A673 (cell line): Measurements from ENCODE around the gene ENDOD1. TPM values are rescaled to one million over a fixed set of nuclear protein-coding genes. Genes with fewer than 3 reads are reported as not detected.

ENCODE experiments used
- BruUV-seq: library from RNA; stranded (reverse); fragments of 400-500 nt; replicated peaks from 2 replicates; lab custom pipeline; 2021; lab: Mats Ljungman, UMichigan
- CTCF ChIA-PET: fragments of 300-600 bp; sonication (Branson Sonifier 250); formaldehyde crosslinking; loops from one replicate; lab custom pipeline; 2022; ENCODE audit warnings: antibody characterized with exemption; lab: Charles Lee
- POLR2A ChIA-PET: fragments of 300-600 bp; sonication (Branson Sonifier 250); formaldehyde crosslinking; loops from one replicate; lab custom pipeline; 2022; ENCODE audit warnings: antibody characterized with exemption; ENCODE audit not compliant: low non-redundant PET; lab: Charles Lee
- DNase-seq: peaks from one replicate; pipeline ENCODE4 v3.0.0-alpha.2; 2015; ENCODE audit warnings: low spot score
- H3K27ac ChIP-seq: fragments of 200-600 bp; sonication (generic); 2 replicates; pipeline ENCODE4 v1.5.1; 2016; ENCODE audit warnings: mixed run types, low read depth, mild to moderate bottlenecking, mixed read lengths, antibody characterized with exemption, low read length; ENCODE audit not compliant: poor library complexity, severe bottlenecking
- H3K27me3 ChIP-seq: fragments of 200-600 bp; sonication (generic); replicated peaks from 2 replicates; pipeline ENCODE4 v1.6.1; 2017; ENCODE audit warnings: mixed run types, low read depth, mild to moderate bottlenecking, mixed read lengths, antibody characterized with exemption, low read length; ENCODE audit not compliant: insufficient read depth, poor library complexity
- H3K36me3 ChIP-seq: fragments of 200-600 bp; sonication (generic); 2 replicates; pipeline ENCODE4 v1.6.1; 2016; ENCODE audit warnings: mixed run types, mild to moderate bottlenecking, mixed read lengths, antibody characterized with exemption, low read length; ENCODE audit not compliant: insufficient read depth, poor library complexity, severe bottlenecking
- H3K4me1 ChIP-seq: fragments of 200-600 bp; sonication (generic); 2 replicates; pipeline ENCODE4 v1.6.1; 2017; ENCODE audit warnings: mixed run types, mild to moderate bottlenecking, mixed read lengths, antibody characterized with exemption, low read length; ENCODE audit not compliant: insufficient read depth, poor library complexity, severe bottlenecking
- H3K4me3 ChIP-seq: fragments of 200-600 bp; sonication (generic); 2 replicates; pipeline ENCODE4 v1.5.1; 2016; ENCODE audit warnings: low read depth, mixed run types, mild to moderate bottlenecking, mixed read lengths, low read length; ENCODE audit not compliant: poor library complexity, severe bottlenecking
- H3K9me3 ChIP-seq: fragments of 200-600 bp; sonication (generic); 2 replicates; pipeline ENCODE4 v1.6.1; 2016; ENCODE audit warnings: mixed run types, low read depth, mild to moderate bottlenecking, mixed read lengths, antibody characterized with exemption, low read length; ENCODE audit not compliant: poor library complexity, severe bottlenecking
- EZH2 ChIP-seq: fragments of 200-600 bp; sonication (generic); IDR thresholded peaks from 2 replicates; pipeline ENCODE4 v1.6.1; 2017; ENCODE audit warnings: borderline replicate concordance, low read depth, mild to moderate bottlenecking, mixed read lengths, antibody characterized with exemption, low read length; ENCODE audit not compliant: poor library complexity, severe bottlenecking
- intact Hi-C: fragments of 100-400 bp; cut with micrococcal nuclease; formaldehyde crosslinking; loops from one replicate; pipeline ENCODE4 v1.10.0; 2022; ENCODE audit not compliant: unreplicated experiment
- total RNA-seq: library from RNA; stranded (reverse); gene quantifications from 2 replicates; pipeline ENCODE4 v1.2.3, GENCODE V29; 2021
- TF ChIP-seq, protein P1 (sequence below): fragments of 300-800, 200-600 bp; sonication (generic); conservative IDR thresholded peaks from 2 replicates; pipeline ENCODE4 v1.5.1; 2017; ENCODE audit warnings: low read depth, mild to moderate bottlenecking, antibody characterized with exemption, low read length, moderate library complexity, mixed read lengths

ENDOD1 gene
- total RNA-seq, 1 experiment from 2014 or later, result 7.3 TPM

DNA sequence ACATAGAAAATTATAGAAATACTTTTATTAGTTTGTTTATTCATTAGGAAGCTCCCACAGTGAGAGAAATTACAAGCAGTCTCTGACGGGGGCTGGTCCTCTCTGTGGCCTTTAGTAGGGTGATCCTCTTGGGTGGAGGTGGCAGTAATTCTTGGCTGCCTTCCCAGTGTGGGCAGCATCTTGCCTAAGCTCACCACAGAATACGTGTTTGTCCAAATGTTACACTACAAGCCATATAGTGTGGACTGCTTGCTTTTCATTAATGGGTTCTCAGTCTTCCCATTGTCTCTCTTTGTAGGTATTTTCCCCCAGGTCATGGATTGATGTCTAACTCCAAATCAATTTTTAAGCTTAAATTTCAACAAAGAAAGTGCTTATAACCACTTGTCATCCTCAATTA, 43.3 kb downstream of the ENDOD1 start:
- no TSS peak for BruUV-seq
- CTCF ChIA-PET, result no interaction called here
- intact Hi-C loops, result no loop called here

DNA sequence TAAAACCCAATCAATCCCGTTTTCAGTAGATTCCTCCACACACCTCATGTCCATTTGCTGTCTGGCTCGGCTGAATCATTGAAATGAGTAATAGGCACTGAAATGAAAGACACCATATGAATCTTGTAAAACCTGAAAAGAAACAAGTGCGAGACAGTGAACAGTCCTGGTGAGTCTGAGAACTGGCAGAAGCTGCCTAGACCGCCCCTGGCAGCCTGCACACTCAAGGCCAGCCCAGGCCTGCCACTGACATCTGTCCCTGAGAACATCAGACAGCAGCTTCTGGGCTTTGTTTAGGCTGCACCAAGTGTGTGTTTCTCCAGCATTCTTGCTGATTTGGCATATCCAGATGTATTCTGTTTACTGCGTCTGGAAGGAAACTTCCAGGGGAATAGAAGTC, 44.8 kb downstream of the ENDOD1 start:
- Histone ChIP-seq H3K27me3 (no peaks in the 10 kb centered on the region), H3K4me3 (no peak overlapping the region), H3K4me1 (no peaks in the 10 kb centered on the region), H3K36me3 (no peaks in the 10 kb centered on the region), H3K9me3 (no peaks in the 10 kb centered on the region), H3K27ac (no peak overlapping the region)
- CTCF ChIA-PET, result no interaction called here
- no TSS peak for BruUV-seq
- POLR2A ChIA-PET, result no interaction called here
- no peak for TF ChIP-seq EZH2
- TF ChIP-seq, protein P1, sequence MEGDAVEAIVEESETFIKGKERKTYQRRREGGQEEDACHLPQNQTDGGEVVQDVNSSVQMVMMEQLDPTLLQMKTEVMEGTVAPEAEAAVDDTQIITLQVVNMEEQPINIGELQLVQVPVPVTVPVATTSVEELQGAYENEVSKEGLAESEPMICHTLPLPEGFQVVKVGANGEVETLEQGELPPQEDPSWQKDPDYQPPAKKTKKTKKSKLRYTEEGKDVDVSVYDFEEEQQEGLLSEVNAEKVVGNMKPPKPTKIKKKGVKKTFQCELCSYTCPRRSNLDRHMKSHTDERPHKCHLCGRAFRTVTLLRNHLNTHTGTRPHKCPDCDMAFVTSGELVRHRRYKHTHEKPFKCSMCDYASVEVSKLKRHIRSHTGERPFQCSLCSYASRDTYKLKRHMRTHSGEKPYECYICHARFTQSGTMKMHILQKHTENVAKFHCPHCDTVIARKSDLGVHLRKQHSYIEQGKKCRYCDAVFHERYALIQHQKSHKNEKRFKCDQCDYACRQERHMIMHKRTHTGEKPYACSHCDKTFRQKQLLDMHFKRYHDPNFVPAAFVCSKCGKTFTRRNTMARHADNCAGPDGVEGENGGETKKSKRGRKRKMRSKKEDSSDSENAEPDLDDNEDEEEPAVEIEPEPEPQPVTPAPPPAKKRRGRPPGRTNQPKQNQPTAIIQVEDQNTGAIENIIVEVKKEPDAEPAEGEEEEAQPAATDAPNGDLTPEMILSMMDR, result no peak
- intact Hi-C loops, result no loop called here
- no peak for DNase-seq

More for the DNA sequence above, 43.3 kb downstream of the ENDOD1 start:
- POLR2A ChIA-PET, result no interaction called here
- H3K36me3 ChIP-seq, result no peaks in the 10 kb centered on the region
- H3K9me3 ChIP-seq, result no peaks in the 10 kb centered on the region
- no peak for DNase-seq
- TF ChIP-seq, protein P1, result no peak
- TF ChIP-seq EZH2, result no peak
- no peak overlapping the region for H3K27ac ChIP-seq
- H3K4me1 ChIP-seq, result no peaks in the 10 kb centered on the region
- no peaks in the 10 kb centered on the region for H3K27me3 ChIP-seq
- no peak overlapping the region for H3K4me3 ChIP-seq

DNA sequence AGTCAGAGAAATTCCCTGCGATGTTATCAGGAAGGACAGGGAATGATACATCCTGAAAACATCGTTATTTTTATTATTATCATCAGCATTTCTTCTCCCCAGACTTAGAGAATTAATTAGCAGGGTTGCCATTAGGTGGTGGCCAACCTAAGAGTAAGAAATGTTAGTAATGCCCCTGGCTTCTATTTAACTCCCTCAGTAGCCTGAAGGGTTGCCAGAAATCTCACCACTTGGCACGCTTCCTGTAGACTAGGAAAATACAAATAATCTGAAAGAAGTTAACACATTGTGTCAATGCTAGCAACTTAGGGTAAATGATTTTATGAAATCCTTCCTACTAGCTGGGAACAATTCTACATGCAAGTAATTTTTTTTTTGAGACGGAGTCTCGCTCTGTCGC, 45.5 kb downstream of the ENDOD1 start:
- H3K27me3 ChIP-seq, result no peaks in the 10 kb centered on the region
- ChIA-PET POLR2A (no interaction called here), CTCF (no interaction called here)
- no TSS peak for BruUV-seq
- DNase-seq, result no peak
- no peaks in the 10 kb centered on the region for H3K36me3 ChIP-seq
- H3K27ac ChIP-seq, result no peak overlapping the region
- TF ChIP-seq EZH2, result no peak
- TF ChIP-seq, protein P1, result no peak
- no peak overlapping the region for H3K4me3 ChIP-seq
- no peaks in the 10 kb centered on the region for H3K4me1 ChIP-seq
- intact Hi-C loops, result loop anchor here (5.0 kb wide), 1 partner anchor 513 kb away; no protein-coding TSS in a partner anchor
- no peaks in the 10 kb centered on the region for H3K9me3 ChIP-seq
